Measurements from ENCODE around the gene PSD4.

Gene PSD4

DNA sequence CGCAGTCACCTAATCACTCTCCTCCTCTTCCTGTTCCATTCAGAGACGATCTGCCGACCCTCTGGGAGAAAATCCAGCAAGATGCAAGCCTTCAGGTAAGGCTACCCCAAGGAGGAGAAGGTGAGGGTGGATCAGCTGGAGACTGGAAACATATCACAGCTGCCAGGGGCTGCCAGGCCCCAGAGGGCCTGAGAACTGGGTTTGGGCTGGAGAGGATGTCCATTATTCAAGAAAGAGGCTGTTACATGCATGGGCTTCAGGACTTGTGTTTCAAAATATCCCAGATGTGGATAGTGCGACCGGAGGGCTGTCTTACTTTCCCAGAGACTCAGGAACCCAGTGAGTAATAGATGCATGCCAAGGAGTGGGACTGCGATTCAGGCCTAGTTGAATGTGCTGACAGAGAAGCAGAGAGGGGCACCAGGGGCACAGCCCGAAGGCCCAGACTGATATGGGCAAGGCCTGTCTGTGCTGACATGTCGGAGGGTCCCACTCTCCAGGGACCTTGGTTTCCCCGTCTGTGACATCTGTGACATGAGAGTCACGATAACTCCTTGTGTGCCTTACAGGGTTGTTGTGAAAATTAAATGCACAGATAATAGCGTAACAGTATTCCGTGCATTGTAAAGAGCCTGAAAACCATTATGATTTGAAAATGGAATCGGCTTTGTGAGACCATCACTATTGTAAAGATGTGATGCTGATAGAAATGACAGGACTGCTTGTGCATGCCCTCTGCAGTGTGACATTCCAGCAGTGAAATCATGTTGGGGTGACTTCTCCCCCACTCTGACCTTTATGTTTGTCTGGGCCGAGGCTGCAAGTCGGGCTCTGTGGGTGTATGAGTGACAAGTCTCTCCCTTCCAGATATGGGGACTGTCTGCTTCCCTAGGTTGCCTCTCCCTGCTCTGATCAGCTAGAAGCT lies 45.9 kb upstream of the PSD4 start:
- Histone ChIP-seq H3K4me3 (ENCODE audit: low read depth in 1 of 2, low read length in 1 of 2) (peak overlapping the region; percentile 83 to 90), H3K9me3 (no peaks in the 10 kb centered on the region), H3K36me3 (peaks cover 41% of the 10 kb centered on the region), H3K27ac (peak overlapping the region; percentile 92), H3K27me3 (no peaks in the 10 kb centered on the region), H3K4me1 (ENCODE audit: control insufficient read depth in 1 of 2, insufficient read depth in 1 of 2, low read depth in 1 of 2, low read length in 1 of 2) (peaks cover 74 to 91% of the 10 kb centered on the region in 2 experiments)
- TF ChIP-seq, protein P1, sequence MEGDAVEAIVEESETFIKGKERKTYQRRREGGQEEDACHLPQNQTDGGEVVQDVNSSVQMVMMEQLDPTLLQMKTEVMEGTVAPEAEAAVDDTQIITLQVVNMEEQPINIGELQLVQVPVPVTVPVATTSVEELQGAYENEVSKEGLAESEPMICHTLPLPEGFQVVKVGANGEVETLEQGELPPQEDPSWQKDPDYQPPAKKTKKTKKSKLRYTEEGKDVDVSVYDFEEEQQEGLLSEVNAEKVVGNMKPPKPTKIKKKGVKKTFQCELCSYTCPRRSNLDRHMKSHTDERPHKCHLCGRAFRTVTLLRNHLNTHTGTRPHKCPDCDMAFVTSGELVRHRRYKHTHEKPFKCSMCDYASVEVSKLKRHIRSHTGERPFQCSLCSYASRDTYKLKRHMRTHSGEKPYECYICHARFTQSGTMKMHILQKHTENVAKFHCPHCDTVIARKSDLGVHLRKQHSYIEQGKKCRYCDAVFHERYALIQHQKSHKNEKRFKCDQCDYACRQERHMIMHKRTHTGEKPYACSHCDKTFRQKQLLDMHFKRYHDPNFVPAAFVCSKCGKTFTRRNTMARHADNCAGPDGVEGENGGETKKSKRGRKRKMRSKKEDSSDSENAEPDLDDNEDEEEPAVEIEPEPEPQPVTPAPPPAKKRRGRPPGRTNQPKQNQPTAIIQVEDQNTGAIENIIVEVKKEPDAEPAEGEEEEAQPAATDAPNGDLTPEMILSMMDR (IDR thresholded peaks at IDR 0.05) = no peak

DNA sequence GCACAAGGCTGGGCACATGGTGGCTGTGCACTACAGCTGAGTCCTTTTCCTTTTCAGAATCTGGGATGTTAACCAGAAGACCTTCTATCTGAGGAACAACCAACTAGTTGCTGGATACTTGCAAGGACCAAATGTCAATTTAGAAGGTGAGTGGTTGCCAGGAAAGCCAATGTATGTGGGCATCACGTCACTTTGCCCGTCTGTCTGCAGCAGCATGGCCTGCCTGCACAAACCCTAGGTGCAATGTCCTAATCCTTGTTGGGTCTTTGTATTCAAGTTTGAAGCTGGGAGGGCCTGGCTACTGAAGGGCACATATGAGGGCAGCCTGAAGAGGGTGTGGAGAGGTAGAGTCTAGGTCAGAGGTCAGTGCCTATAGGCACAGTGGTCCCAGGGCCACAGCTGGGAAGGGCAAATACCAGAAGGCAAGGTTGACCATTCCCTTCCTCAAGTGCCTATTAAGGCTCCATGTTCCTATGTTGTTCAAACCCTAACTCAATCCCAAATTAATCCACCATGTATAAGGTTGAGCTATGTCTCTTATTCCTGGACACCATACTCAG lies 44.2 kb upstream of the PSD4 start:
- H3K4me3 ChIP-seq (ENCODE audit: low read depth in 1 of 2, low read length in 1 of 2) = peak overlapping the region; percentile 83 to 90
- TF ChIP-seq, protein P1 (IDR thresholded peaks at IDR 0.05) = no peak
- peaks cover 58% of the 10 kb centered on the region for H3K36me3 ChIP-seq
- H3K27me3 ChIP-seq = no peaks in the 10 kb centered on the region
- peaks cover 61 to 77% of the 10 kb centered on the region in 2 experiments for H3K4me1 ChIP-seq (ENCODE audit: control insufficient read depth in 1 of 2, insufficient read depth in 1 of 2, low read depth in 1 of 2, low read length in 1 of 2)
- no peaks in the 10 kb centered on the region for H3K9me3 ChIP-seq
- H3K27ac ChIP-seq = peak overlapping the region; percentile 92

DNA sequence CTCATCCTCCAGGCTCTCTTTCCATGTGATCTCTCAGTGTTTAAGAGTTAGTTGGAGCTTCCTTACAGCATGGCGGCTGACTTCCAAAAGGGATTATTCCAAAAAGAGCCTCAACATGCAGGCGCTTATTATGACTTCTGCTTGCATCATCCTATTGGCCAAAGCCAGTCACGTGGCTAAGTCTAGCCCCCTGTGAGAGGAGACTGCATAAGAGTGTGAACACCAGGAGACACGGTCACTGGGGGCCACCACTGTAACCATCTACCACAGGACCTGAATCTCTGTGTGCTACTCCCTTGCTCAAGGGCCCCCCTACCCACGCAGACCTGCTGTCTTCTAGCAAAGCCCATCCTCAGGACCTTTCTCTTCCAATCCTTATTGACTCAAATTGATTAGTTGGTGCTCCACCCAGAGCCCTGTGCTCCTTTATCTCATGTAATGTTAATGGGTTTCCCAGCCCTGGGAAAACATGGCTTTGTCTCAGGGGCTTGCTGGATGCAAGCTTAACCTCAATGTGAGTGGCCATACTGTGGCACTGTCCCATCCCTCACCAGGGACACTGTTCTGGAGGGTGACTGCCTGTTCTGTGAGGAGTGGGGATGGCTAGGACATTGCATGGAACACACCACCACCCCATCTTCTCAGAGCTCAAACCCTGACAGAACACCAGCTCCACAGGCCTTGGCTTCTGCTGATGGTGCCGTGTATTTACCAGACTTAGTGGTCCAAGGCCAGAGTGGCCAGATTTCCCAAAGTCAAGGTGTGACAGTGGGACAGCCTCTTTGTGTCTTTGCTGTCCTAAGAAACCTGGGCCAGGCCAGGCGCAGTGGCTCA lies 42.2 kb upstream of the PSD4 start:
- peaks cover 66% of the 10 kb centered on the region for H3K36me3 ChIP-seq
- H3K4me3 ChIP-seq (ENCODE audit: low read depth in 1 of 2, low read length in 1 of 2) = no peak overlapping the region
- TF ChIP-seq, protein P1 (IDR thresholded peaks at IDR 0.05) = no peak
- H3K9me3 ChIP-seq = no peaks in the 10 kb centered on the region
- peak overlapping the region; percentile 61 for H3K27ac ChIP-seq
- no peaks in the 10 kb centered on the region for H3K27me3 ChIP-seq
- H3K4me1 ChIP-seq (ENCODE audit: control insufficient read depth in 1 of 2, insufficient read depth in 1 of 2, low read depth in 1 of 2, low read length in 1 of 2) = peaks cover 44 to 57% of the 10 kb centered on the region in 2 experiments

DNA sequence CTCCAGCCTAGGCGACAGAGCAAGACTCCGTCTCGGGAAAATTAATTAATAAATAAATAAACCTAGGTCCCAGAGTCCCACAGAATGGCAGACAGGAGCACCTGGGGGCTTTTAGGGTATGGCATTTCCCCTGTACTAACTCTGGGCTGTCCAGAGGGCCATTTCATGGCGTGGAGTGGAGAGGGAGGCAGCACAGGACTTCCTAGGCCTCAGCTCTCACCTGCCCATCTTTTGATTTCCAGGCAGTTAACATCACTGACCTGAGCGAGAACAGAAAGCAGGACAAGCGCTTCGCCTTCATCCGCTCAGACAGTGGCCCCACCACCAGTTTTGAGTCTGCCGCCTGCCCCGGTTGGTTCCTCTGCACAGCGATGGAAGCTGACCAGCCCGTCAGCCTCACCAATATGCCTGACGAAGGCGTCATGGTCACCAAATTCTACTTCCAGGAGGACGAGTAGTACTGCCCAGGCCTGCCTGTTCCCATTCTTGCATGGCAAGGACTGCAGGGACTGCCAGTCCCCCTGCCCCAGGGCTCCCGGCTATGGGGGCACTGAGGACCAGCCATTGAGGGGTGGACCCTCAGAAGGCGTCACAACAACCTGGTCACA lies 41.3 kb upstream of the PSD4 start:
- H3K27me3 ChIP-seq = no peaks in the 10 kb centered on the region

More for the DNA sequence above, 41.3 kb upstream of the PSD4 start:
- H3K9me3 ChIP-seq = no peaks in the 10 kb centered on the region
- H3K4me3 ChIP-seq (ENCODE audit: low read depth in 1 of 2, low read length in 1 of 2) = no peak overlapping the region
- peaks cover 42 to 54% of the 10 kb centered on the region in 2 experiments for H3K4me1 ChIP-seq (ENCODE audit: control insufficient read depth in 1 of 2, insufficient read depth in 1 of 2, low read depth in 1 of 2, low read length in 1 of 2)
- peaks cover 66% of the 10 kb centered on the region for H3K36me3 ChIP-seq
- H3K27ac ChIP-seq = peak overlapping the region; percentile 61
- TF ChIP-seq, protein P1 (IDR thresholded peaks at IDR 0.05) = no peak
